Measurements from ENCODE around the gene SLC20A1. TPM values are rescaled to one million over a fixed set of nuclear protein-coding genes. Genes with fewer than 3 reads are reported as not detected.

Gene SLC20A1
- total and polyA plus RNA-seq, 2 experiments from 2014 or later: 11.4 to 22.9 TPM

DNA sequence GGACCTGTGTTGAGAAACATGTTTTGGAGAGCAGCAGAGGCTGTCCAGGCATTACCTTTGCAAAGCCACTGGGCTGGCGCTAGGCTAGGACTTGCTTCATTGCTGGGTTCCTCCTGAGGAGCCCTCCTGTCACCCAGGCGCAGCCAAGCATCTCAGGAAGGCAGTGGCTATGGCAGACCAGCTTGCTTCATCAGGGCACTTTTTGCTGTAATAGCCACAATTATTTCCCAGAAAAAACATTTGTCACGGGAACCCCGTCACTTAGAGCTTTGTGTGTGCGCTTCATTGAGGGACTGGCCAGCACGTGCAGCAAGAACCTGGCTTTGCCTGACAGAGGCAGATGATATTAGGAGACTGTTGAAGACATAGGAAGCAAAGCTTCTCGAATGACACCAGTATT, 36.4 kb downstream of the SLC20A1 start:
- Histone ChIP-seq H3K4me1 (ENCODE audit: low read depth) (no peaks in the 10 kb centered on the region), H3K27ac (no peak overlapping the region), H3K9me3 (ENCODE audit: low read depth) (no peaks in the 10 kb centered on the region), H3K27me3 (no peaks in the 10 kb centered on the region), H3K36me3 (no peaks in the 10 kb centered on the region), H3K4me3 (no peak overlapping the region)
- no peak for DNase-seq (ENCODE audit: low read depth in 1 of 2, low spot score in 1 of 2)
- TF ChIP-seq, protein P1, sequence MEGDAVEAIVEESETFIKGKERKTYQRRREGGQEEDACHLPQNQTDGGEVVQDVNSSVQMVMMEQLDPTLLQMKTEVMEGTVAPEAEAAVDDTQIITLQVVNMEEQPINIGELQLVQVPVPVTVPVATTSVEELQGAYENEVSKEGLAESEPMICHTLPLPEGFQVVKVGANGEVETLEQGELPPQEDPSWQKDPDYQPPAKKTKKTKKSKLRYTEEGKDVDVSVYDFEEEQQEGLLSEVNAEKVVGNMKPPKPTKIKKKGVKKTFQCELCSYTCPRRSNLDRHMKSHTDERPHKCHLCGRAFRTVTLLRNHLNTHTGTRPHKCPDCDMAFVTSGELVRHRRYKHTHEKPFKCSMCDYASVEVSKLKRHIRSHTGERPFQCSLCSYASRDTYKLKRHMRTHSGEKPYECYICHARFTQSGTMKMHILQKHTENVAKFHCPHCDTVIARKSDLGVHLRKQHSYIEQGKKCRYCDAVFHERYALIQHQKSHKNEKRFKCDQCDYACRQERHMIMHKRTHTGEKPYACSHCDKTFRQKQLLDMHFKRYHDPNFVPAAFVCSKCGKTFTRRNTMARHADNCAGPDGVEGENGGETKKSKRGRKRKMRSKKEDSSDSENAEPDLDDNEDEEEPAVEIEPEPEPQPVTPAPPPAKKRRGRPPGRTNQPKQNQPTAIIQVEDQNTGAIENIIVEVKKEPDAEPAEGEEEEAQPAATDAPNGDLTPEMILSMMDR (IDR thresholded peaks at IDR 0.05; ENCODE audit: low read depth, low read length): no peak

DNA sequence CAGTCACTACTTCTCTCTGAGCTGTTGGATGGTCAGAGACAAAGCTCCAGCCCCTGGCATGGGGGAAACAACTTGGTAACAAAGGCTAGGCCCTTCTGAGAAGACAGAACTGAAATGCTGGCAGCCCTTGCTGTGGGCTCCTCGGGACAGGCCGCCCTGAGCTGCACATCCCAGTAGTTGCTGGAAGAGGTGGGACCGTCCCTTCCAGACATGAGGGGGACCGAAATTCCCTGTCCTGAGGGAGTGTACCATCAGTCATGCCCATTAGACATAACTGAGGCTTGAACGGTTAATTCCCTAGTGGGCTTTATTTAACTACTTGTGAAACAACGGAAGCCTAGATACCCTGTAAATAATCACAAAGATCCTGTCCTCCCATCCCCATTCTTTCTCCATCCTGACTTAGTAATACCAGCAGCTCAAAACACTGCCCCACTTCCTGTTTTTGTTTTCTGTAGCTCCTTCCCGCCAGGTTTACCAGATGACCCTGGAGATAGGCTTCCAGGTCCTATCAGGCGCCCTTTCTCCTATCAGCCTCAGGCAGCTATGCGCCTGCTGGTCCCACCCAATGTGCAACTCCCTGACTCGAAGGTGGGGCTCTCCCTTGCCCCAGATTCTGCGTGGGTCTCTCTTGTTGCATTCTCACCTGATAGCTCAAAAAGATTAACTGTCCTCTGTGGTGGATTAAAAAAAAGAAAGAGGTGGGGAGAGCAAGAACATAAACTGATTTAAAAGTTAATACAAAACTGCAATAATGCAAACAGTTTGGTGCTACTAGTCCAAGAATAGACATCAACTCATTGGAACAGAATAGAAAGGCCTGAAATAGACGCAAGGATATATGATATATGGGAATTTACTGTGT, 38.0 kb downstream of the SLC20A1 start:
- Histone ChIP-seq H3K36me3 (no peaks in the 10 kb centered on the region), H3K27ac (no peak overlapping the region), H3K4me1 (ENCODE audit: low read depth) (no peaks in the 10 kb centered on the region), H3K27me3 (no peaks in the 10 kb centered on the region), H3K9me3 (ENCODE audit: low read depth) (no peaks in the 10 kb centered on the region), H3K4me3 (no peak overlapping the region)
- no peak for DNase-seq (ENCODE audit: low read depth in 1 of 2, low spot score in 1 of 2)
- TF ChIP-seq, protein P1 (IDR thresholded peaks at IDR 0.05; ENCODE audit: low read depth, low read length): no peak

GRCh38 chr2:112684415-112684775, 38.7 kb downstream of the SLC20A1 start:
- Histone ChIP-seq H3K27me3 (no peaks in the 10 kb centered on the region), H3K27ac (no peak overlapping the region), H3K9me3 (ENCODE audit: low read depth) (no peaks in the 10 kb centered on the region), H3K36me3 (no peaks in the 10 kb centered on the region), H3K4me3 (no peak overlapping the region), H3K4me1 (ENCODE audit: low read depth) (no peaks in the 10 kb centered on the region)
- no peak for DNase-seq (ENCODE audit: low read depth in 1 of 2, low spot score in 1 of 2)
- TF ChIP-seq, protein P1 (IDR thresholded peaks at IDR 0.05; ENCODE audit: low read depth, low read length): no peak

GRCh38 chr2:112685271-112685884, 39.6 kb downstream of the SLC20A1 start:
- Histone ChIP-seq H3K27ac (no peak overlapping the region), H3K4me3 (no peak overlapping the region), H3K36me3 (no peaks in the 10 kb centered on the region), H3K27me3 (no peaks in the 10 kb centered on the region), H3K4me1 (ENCODE audit: low read depth) (no peaks in the 10 kb centered on the region), H3K9me3 (ENCODE audit: low read depth) (no peaks in the 10 kb centered on the region)
- TF ChIP-seq, protein P1 (IDR thresholded peaks at IDR 0.05; ENCODE audit: low read depth, low read length): no peak
- DNase-seq (ENCODE audit: low read depth in 1 of 2, low spot score in 1 of 2): no peak

GRCh38 chr2:112686348-112687217, 40.8 kb downstream of the SLC20A1 start:
- TF ChIP-seq, protein P1 (IDR thresholded peaks at IDR 0.05; ENCODE audit: low read depth, low read length): no peak
- no peak overlapping the region for H3K27ac ChIP-seq
- no peak for DNase-seq (ENCODE audit: low read depth in 1 of 2, low spot score in 1 of 2)

More at GRCh38 chr2:112686348-112687217, 40.8 kb downstream of the SLC20A1 start:
- H3K27me3 ChIP-seq: no peaks in the 10 kb centered on the region
- H3K4me1 ChIP-seq (ENCODE audit: low read depth): no peaks in the 10 kb centered on the region
- no peaks in the 10 kb centered on the region for H3K36me3 ChIP-seq
- H3K4me3 ChIP-seq: no peak overlapping the region
- H3K9me3 ChIP-seq (ENCODE audit: low read depth): no peaks in the 10 kb centered on the region
